Activated T-helper 2 cell treated with anti-CD3 and anti-CD28 coated beads, Interferon-gamma antibody, Interleukin-2, Interleukin-4, amounts not matched to agents 10 μg/mL and 5 μg/mL and 100 μg/mL, durations not matched to agents 14 hours and 24 hours and 36 hours (primary cell): ENCODE results near the gene AKAP6. TPM values are rescaled to one million over a fixed set of nuclear protein-coding genes. Genes with fewer than 3 reads are reported as not detected.

Source experiments
- DNase-seq: peaks from one replicate; pipeline ENCODE4 v3.0.0; 2021; ENCODE audit warnings: low spot score
- H3K27ac Mint-ChIP-seq: one replicate; pipeline ENCODE4 v1.8.0; 2021; ENCODE audit warnings: mixed read lengths
- H3K27me3 Mint-ChIP-seq: one replicate; pipeline ENCODE4 v1.8.0; 2021; ENCODE audit warnings: low read depth, mixed read lengths
- H3K36me3 Mint-ChIP-seq: one replicate; pipeline ENCODE4 v1.8.0; 2021; ENCODE audit warnings: low read depth, mixed read lengths
- H3K4me1 Mint-ChIP-seq: one replicate; pipeline ENCODE4 v1.8.0; 2021; ENCODE audit warnings: low read depth, mixed read lengths
- H3K4me3 Mint-ChIP-seq: one replicate; pipeline ENCODE4 v1.8.0; 2021; ENCODE audit warnings: low read depth, mild to moderate bottlenecking, moderate library complexity, mixed read lengths
- H3K9me3 Mint-ChIP-seq: one replicate; pipeline ENCODE4 v1.8.0; 2021; ENCODE audit warnings: mixed read lengths
- intact Hi-C: fragments of 100-400 bp; cut with micrococcal nuclease; formaldehyde crosslinking; loops from one replicate; pipeline ENCODE4 v1.15.1; 2023
- total RNA-seq: library from RNA; stranded (reverse); gene quantifications from 2 replicates; pipeline ENCODE4 v1.2.3, GENCODE V29; 2022

AKAP6 gene
- total RNA-seq, 1 donor from 2014 or later: 1.0 TPM

DNA sequence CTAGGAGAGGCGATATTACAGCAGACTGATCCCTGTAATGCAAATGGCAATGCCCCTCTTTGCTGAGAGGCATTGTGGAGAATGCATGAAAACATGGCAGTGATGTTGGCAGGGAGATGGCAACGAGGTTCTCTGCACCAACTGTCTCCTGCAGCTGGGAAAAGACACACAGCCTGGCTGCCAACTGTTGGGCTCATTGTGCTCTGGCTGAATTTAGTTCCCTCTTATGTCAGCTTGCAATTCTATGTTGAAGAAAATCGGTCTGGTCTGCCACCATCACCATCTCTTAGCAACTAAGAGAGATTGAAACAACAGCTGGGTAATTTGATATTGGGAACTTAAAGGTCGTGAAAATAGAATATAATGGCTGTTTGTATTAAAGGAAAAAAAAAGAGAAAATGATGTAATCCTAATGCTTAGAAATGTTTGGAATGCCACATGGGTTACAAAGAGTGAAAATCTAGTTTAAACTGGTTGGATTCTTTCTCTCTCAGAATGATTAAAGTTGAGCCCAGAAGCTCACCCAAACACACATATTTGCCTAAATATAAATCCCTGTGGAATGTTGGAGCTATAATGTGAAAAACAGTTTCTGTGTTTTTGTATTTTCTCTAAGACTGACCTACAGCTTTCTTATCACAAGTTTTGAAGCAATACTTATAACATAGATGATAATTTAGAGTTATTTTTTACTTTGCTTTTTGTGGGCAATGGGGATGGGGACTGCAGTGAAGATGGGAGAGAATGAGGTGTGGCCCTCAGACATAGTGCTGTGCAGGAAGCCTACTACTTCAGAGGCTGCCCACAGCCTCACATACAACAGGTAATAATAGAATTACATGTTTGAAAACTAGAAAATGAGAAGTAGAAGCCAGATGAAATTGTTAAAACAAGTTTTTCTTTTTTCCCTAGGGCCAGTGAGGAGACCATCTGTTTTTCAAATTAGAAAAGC is 143.7 kb downstream of the AKAP6 start:
- H3K4me3 Mint-ChIP-seq: no peak overlapping the region
- no peaks in the 10 kb centered on the region for H3K9me3 Mint-ChIP-seq
- intact Hi-C loops: no loop called here
- H3K36me3 Mint-ChIP-seq: no peaks in the 10 kb centered on the region
- DNase-seq: no peak
- H3K4me1 Mint-ChIP-seq: no peaks in the 10 kb centered on the region
- peaks cover 5% of the 10 kb centered on the region for H3K27me3 Mint-ChIP-seq
- no peak overlapping the region for H3K27ac Mint-ChIP-seq

GRCh38 chr14:32473464-32473855 is 144.4 kb downstream of the AKAP6 start:
- H3K4me1 Mint-ChIP-seq: no peaks in the 10 kb centered on the region
- intact Hi-C loops: no loop called here
- H3K27ac Mint-ChIP-seq: no peak overlapping the region
- no peaks in the 10 kb centered on the region for H3K36me3 Mint-ChIP-seq
- peaks cover 4% of the 10 kb centered on the region for H3K27me3 Mint-ChIP-seq
- no peaks in the 10 kb centered on the region for H3K9me3 Mint-ChIP-seq
- no peak for DNase-seq
- no peak overlapping the region for H3K4me3 Mint-ChIP-seq

GRCh38 chr14:32474478-32475195 is 145.5 kb downstream of the AKAP6 start:
- Mint-ChIP-seq H3K4me3 (no peak overlapping the region), H3K36me3 (no peaks in the 10 kb centered on the region), H3K27me3 (peaks cover 4% of the 10 kb centered on the region), H3K27ac (no peak overlapping the region), H3K4me1 (no peaks in the 10 kb centered on the region), H3K9me3 (no peaks in the 10 kb centered on the region)
- intact Hi-C loops: no loop called here
- no peak for DNase-seq

GRCh38 chr14:32476532-32476931 is 147.4 kb downstream of the AKAP6 start:
- Mint-ChIP-seq H3K36me3 (no peaks in the 10 kb centered on the region), H3K4me3 (no peak overlapping the region), H3K9me3 (no peaks in the 10 kb centered on the region), H3K27ac (no peak overlapping the region), H3K27me3 (peaks cover 4% of the 10 kb centered on the region), H3K4me1 (no peaks in the 10 kb centered on the region)
- intact Hi-C loops: no loop called here
- no peak for DNase-seq

DNA sequence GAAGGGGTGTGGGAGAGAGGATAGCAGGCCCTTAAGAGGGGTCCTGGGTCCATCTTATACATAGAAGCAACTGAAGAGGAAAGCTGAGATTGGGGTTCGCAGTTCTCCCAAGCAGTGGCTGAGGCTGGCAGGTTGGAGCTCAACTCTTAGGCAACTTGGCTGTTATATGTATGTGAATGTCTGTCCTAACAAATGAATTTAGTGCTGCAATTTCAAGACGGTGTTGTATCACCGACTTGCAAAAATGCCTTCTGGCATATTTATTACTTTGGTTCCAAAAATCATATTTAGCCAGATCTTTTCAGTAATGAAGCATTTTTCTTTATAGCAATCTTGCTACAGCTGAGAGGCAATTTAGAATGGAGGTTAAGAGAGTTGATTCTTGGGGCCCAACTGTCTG is 148.3 kb downstream of the AKAP6 start:
- no peaks in the 10 kb centered on the region for H3K36me3 Mint-ChIP-seq
- intact Hi-C loops: no loop called here
- no peak overlapping the region for H3K27ac Mint-ChIP-seq
- no peaks in the 10 kb centered on the region for H3K9me3 Mint-ChIP-seq
- DNase-seq: no peak
- no peaks in the 10 kb centered on the region for H3K4me1 Mint-ChIP-seq
- no peaks in the 10 kb centered on the region for H3K27me3 Mint-ChIP-seq
- no peak overlapping the region for H3K4me3 Mint-ChIP-seq

DNA sequence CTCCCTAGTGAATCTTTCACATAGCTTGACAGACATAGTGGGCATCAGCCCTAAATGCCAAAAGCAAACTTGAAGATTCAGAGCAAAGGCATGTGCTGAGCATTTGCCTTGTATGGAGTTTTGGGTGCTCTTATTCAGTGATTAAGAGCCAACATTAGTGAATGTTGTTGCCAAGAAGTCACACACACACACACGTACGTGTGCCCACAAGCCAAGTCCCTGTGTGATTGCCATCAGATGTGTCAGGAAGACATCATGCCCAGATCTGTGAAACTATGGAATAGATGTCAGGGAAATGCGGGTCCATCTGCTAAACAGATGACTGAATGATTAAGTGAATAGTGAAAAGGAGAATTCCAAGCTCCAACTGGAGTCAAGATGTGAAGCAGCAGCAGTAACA is 149.0 kb downstream of the AKAP6 start:
- Mint-ChIP-seq H3K9me3 (no peaks in the 10 kb centered on the region), H3K4me3 (no peak overlapping the region), H3K36me3 (no peaks in the 10 kb centered on the region), H3K4me1 (no peaks in the 10 kb centered on the region), H3K27ac (no peak overlapping the region), H3K27me3 (no peaks in the 10 kb centered on the region)
- no peak for DNase-seq
- intact Hi-C loops: no loop called here

DNA sequence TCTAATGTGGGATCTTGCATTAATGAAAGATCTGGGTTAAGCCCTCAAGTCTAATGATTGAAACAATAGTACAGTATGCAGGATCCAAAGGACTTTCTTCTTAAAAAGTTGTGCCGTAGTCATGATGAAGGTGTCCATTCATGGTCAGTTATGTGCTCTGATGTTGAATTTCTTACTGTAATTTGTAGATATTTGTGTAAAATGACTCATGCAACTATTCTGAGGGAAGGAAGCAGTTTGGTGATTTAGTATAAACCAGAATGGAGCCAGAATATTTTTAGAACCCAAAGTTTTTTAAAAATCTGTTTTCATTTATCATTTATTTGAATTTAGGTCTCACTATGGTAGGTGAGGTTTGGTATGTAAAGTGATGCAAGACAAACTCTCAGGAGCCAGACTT is 151.2 kb downstream of the AKAP6 start:
- Mint-ChIP-seq H3K4me1 (no peaks in the 10 kb centered on the region), H3K36me3 (no peaks in the 10 kb centered on the region), H3K27me3 (no peaks in the 10 kb centered on the region), H3K4me3 (no peak overlapping the region), H3K9me3 (no peaks in the 10 kb centered on the region), H3K27ac (no peak overlapping the region)
- intact Hi-C loops: no loop called here
- no peak for DNase-seq

DNA sequence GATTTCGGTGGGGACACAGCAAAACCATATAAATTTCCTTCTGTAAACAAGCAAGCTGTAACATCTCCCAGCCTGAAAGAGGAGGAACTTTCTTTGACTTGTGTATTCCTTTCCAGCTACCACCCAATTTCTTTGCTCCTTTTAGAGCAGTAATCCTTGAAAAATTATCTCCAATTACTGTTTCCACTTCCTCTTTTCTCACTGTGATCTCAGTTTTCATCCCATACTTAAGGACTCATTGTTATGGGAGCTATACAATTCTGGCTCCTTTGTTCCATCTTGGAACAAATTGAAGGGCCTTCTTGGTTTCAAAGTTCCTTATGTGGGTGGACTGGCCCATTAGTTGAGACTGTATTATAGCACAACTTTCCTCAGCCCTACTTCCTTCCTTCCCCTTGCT is 152.6 kb downstream of the AKAP6 start:
- no peak for DNase-seq
- H3K27ac Mint-ChIP-seq: no peak overlapping the region

DNA sequence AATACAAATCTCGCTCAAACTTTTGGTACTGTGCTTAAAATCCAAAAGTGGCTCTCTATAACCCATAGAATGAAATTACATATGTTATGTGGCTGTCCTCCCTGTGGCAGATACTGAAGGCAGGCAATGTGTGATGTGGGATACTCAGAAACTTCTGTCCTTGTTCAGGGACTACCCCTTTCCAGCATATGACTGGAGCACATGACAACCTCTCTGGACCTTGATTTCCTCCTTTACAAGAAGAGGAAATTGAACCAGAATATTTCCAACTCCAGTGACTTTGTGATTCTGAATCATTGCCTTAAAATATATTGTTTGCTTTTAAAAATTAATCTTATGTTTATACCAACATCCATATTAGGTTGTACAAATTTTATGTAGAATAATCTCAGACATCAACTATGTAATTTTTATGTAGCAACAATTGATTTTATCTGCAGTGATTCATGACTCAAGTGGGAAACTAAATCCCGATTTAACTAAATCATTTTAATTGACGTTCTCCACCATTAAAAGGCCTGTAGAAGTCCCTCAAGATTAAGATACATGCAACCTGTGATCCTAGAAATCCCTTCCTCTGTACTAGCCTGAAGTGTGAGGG is 162.4 kb downstream of the AKAP6 start:
- H3K36me3 Mint-ChIP-seq: no peaks in the 10 kb centered on the region
- no peaks in the 10 kb centered on the region for H3K4me1 Mint-ChIP-seq
- H3K27ac Mint-ChIP-seq: no peak overlapping the region
- no peaks in the 10 kb centered on the region for H3K27me3 Mint-ChIP-seq
- no peaks in the 10 kb centered on the region for H3K9me3 Mint-ChIP-seq
- H3K4me3 Mint-ChIP-seq: no peak overlapping the region
- intact Hi-C loops: no loop called here
- DNase-seq: no peak

More for the DNA sequence above, 152.6 kb downstream of the AKAP6 start:
- Mint-ChIP-seq H3K36me3 (no peaks in the 10 kb centered on the region), H3K9me3 (no peaks in the 10 kb centered on the region), H3K4me3 (no peak overlapping the region), H3K4me1 (no peaks in the 10 kb centered on the region), H3K27me3 (no peaks in the 10 kb centered on the region)
- intact Hi-C loops: no loop called here

DNA sequence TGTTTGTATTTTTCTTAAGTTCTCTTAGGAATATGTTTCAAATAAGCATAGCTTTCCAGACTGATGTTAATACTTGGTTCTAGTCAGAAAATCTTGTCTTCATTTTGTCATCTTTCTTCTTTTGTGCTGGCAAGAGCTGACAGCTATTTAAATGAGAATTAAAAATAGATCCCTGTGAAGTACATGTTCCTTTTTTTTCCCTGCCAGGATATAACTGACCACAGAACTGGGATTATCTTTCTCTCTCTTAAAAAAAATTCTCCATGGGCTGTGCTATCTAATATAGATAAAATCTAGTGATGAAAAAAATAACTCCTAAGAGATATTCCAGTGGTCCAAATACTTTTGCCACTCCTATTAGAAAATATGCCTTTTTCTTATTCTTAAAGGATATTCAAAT is 163.4 kb downstream of the AKAP6 start:
- Mint-ChIP-seq H3K4me3 (no peak overlapping the region), H3K27me3 (no peaks in the 10 kb centered on the region), H3K36me3 (no peaks in the 10 kb centered on the region), H3K4me1 (no peaks in the 10 kb centered on the region), H3K9me3 (no peaks in the 10 kb centered on the region), H3K27ac (no peak overlapping the region)
- intact Hi-C loops: no loop called here
- no peak for DNase-seq

DNA sequence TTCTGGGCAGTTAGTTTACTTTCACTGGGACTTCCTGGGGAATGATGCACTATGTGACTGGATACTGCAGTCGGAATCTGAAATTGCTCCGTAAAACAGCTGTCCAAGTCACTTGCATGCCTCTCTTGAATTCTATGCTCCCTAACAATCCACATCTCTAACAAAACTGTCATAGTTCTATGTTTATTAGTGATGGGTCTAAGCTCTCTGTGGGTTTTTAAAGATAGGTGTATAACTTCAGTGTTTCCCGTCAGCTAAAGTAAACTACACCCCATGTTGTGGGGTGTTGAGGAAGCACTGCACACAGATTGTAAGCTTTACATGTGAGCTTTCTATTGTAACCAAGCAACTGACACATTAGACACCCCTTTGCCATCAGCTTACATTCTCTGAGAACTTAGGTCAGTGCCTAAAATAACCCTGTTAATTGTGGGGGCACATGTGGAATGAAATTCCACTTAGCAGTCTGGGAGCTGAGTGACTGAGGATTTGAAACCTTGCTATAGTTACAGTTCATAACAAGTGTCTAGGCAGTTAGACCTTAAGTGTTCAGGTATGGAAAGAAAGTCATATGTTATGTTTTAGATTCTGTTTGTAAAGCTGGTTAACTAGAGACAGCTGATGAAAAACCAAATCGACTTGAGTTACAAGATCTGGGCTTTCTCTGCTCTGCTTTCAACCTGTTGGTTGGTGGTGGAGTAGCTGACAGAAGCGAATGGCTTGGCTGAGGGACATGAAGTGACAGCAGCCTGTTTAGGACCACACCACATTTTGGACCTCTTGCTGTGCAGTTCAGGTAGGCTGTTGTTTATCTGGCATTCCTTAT is 165.7 kb downstream of the AKAP6 start:
- Mint-ChIP-seq H3K4me3 (no peak overlapping the region), H3K27ac (no peak overlapping the region), H3K27me3 (no peaks in the 10 kb centered on the region), H3K36me3 (no peaks in the 10 kb centered on the region), H3K9me3 (no peaks in the 10 kb centered on the region), H3K4me1 (no peaks in the 10 kb centered on the region)
- no peak for DNase-seq
- intact Hi-C loops: no loop called here

- no peaks in the 10 kb centered on the region for H3K9me3 Mint-ChIP-seq
- H3K4me1 Mint-ChIP-seq: no peaks in the 10 kb centered on the region
- DNase-seq: no peak
- H3K27ac Mint-ChIP-seq: no peak overlapping the region
- no peaks in the 10 kb centered on the region for H3K36me3 Mint-ChIP-seq
- no peak overlapping the region for H3K4me3 Mint-ChIP-seq
- intact Hi-C loops: no loop called here
- H3K27me3 Mint-ChIP-seq: no peaks in the 10 kb centered on the region
These were observed 166.3 kb downstream of the AKAP6 start for GRCh38 chr14:32495435-32495734.
